Measurements from ENCODE around the gene PRKRA. TPM values are rescaled to one million over a fixed set of nuclear protein-coding genes. Genes with fewer than 3 reads are reported as not detected.
A peak's percentile ranks its signal among the peaks of the same experiment; 100 is the strongest.
"Not testable (repeated sequence)": the region's sequence is repeated elsewhere in the genome, so short reads cannot be mapped to it uniquely, and the experiment has no call there.

The PRKRA gene
- total RNA-seq, 1 experiment from 2014 or later, result 60.2 TPM

- BruUV-seq (replicated peaks), result TSS peak; percentile 85
- Mint-ChIP-seq H3K4me1 (ENCODE audit: low read depth, unreplicated experiment) (peaks cover 3% of the 10 kb centered on the region), H3K27me3 (ENCODE audit: insufficient read depth, unreplicated experiment) (no peaks in the 10 kb centered on the region), H3K4me3 (ENCODE audit: unreplicated experiment) (peak overlapping the region; percentile 73), H3K27ac (ENCODE audit: unreplicated experiment) (no peak overlapping the region), H3K9me3 (ENCODE audit: unreplicated experiment) (no peaks in the 10 kb centered on the region), H3K36me3 (ENCODE audit: insufficient read depth, unreplicated experiment) (no peaks in the 10 kb centered on the region)
- H3K36me3 ChIP-seq (ENCODE audit: control insufficient read depth, insufficient read depth, low read length), result no peaks in the 10 kb centered on the region
- peak; percentile 88 to 89 for DNase-seq
- H3K9me3 ChIP-seq, result no peaks in the 10 kb centered on the region
- ChIA-PET CTCF (interaction anchor here (0.6 to 1.3 kb wide), 14 partner anchors 10 to 304 kb away, joined by 3 to 10 read pairs (median 5); partner anchors contain the start of genes PJVK, PRKRA and RBM45), POLR2A (interaction anchor here (0.6 kb wide), 1 partner anchor 11 kb away, joined by 3 read pairs; no protein-coding TSS in a partner anchor)
- intact Hi-C loops (cut with micrococcal nuclease; ENCODE audit: unreplicated experiment), result loop anchor here (1.0 to 10.0 kb wide), 6 partner anchors 17 to 430 kb away; partner anchors contain the start of genes OSBPL6 and RBM45
- no peaks in the 10 kb centered on the region for H3K4me1 ChIP-seq
- no peaks in the 10 kb centered on the region for H3K27me3 ChIP-seq (replicated peaks; ENCODE audit: control insufficient read depth, insufficient read depth, low read length)
- peak; percentile 87 to 95 for TF ChIP-seq CTCF (IDR thresholded peaks at IDR 0.05; ENCODE audit: insufficient read depth in 1 of 2, low read depth in 1 of 2, low read length in 1 of 2, severe bottlenecking in 1 of 2, unreplicated experiment in 1 of 2)
- peak overlapping the region; percentile 35; the same call in 1 of the 2 replicates for H3K4me3 ChIP-seq (ENCODE audit: low read depth, low read length)
Measured at GRCh38 chr2:178414266-178415247, 36.4 kb downstream of the PRKRA start.

- H3K27me3 ChIP-seq (replicated peaks; ENCODE audit: control insufficient read depth, insufficient read depth, low read length), result no peaks in the 10 kb centered on the region
- no TSS peak for BruUV-seq (replicated peaks)
- H3K4me1 ChIP-seq, result no peaks in the 10 kb centered on the region
- intact Hi-C loops (cut with micrococcal nuclease; ENCODE audit: unreplicated experiment), result loop anchor here (1.0 to 10.0 kb wide), 6 partner anchors 16 to 429 kb away; partner anchors contain the start of genes OSBPL6 and RBM45
- H3K4me3 Mint-ChIP-seq (ENCODE audit: unreplicated experiment), result peak overlapping the region; percentile 73
- no peaks in the 10 kb centered on the region for H3K27me3 Mint-ChIP-seq (ENCODE audit: insufficient read depth, unreplicated experiment)
- no peaks in the 10 kb centered on the region for H3K9me3 Mint-ChIP-seq (ENCODE audit: unreplicated experiment)
- ChIA-PET CTCF (interaction anchor here (1.0 to 1.3 kb wide), 6 partner anchors 15 to 302 kb away, joined by 3 to 5 read pairs (median 4); no protein-coding TSS in a partner anchor), POLR2A (interaction anchor here (1.3 kb wide), 1 partner anchor 37 kb away, joined by 3 read pairs; the partner anchor contains the start of genes PJVK and PRKRA)
- peak overlapping the region; percentile 35 for H3K4me3 ChIP-seq (ENCODE audit: low read depth, low read length)
- H3K9me3 ChIP-seq, result no peaks in the 10 kb centered on the region
- H3K36me3 Mint-ChIP-seq (ENCODE audit: insufficient read depth, unreplicated experiment), result no peaks in the 10 kb centered on the region
- no peak for TF ChIP-seq CTCF (IDR thresholded peaks at IDR 0.05; ENCODE audit: insufficient read depth in 1 of 2, low read depth in 1 of 2, low read length in 1 of 2, severe bottlenecking in 1 of 2, unreplicated experiment in 1 of 2)
- DNase-seq, result peak in 1 of 2 experiments; percentile 36
- peak overlapping the region; percentile 65 for H3K27ac Mint-ChIP-seq (ENCODE audit: unreplicated experiment)
- no peaks in the 10 kb centered on the region for H3K4me1 Mint-ChIP-seq (ENCODE audit: low read depth, unreplicated experiment)
- no peaks in the 10 kb centered on the region for H3K36me3 ChIP-seq (ENCODE audit: control insufficient read depth, insufficient read depth, low read length)
Measured at GRCh38 chr2:178413472-178414265, 37.3 kb downstream of the PRKRA start.

- H3K36me3 Mint-ChIP-seq (ENCODE audit: insufficient read depth, unreplicated experiment); H3K27ac Mint-ChIP-seq (ENCODE audit: unreplicated experiment); BruUV-seq (replicated peaks); H3K4me1 Mint-ChIP-seq (ENCODE audit: low read depth, unreplicated experiment); H3K36me3 ChIP-seq (ENCODE audit: control insufficient read depth, insufficient read depth, low read length); H3K27me3 Mint-ChIP-seq (ENCODE audit: insufficient read depth, unreplicated experiment); H3K27me3 ChIP-seq (replicated peaks; ENCODE audit: control insufficient read depth, insufficient read depth, low read length); H3K9me3 ChIP-seq; H3K4me1 ChIP-seq; H3K4me3 ChIP-seq (ENCODE audit: low read depth, low read length); H3K9me3 Mint-ChIP-seq (ENCODE audit: unreplicated experiment); DNase-seq: not testable (repeated sequence)
- ChIA-PET CTCF (interaction anchor here (0.7 to 1.0 kb wide), 2 partner anchors 29 to 301 kb away, joined by 3 to 4 read pairs; no protein-coding TSS in a partner anchor), POLR2A (interaction anchor here (1.3 kb wide), 1 partner anchor 39 kb away, joined by 3 read pairs; the partner anchor contains the start of genes PJVK and PRKRA)
- peak overlapping the region; percentile 73 for H3K4me3 Mint-ChIP-seq (ENCODE audit: unreplicated experiment)
- intact Hi-C loops (cut with micrococcal nuclease; ENCODE audit: unreplicated experiment), result loop anchor here (10.0 kb wide), 1 partner anchor 428 kb away; no protein-coding TSS in a partner anchor
Measured at GRCh38 chr2:178412453-178412852, 38.5 kb downstream of the PRKRA start.

Data from Caco-2 (cell line).